Upper lobe of right lung (tissue), 1 donor: ENCODE results near the gene YAP1. TPM values are rescaled to one million over a fixed set of nuclear protein-coding genes. Genes with fewer than 3 reads are reported as not detected.
A peak's percentile ranks its signal among the peaks of the same experiment; 100 is the strongest.

Experiments
- ATAC-seq: fragments of 200-7000 bp; cut with Tn5 transposase; one replicate; pipeline ENCODE4 v1.9.1; 2020; ENCODE audit warnings: mild to moderate bottlenecking, moderate library complexity
- DNase-seq: peaks from one replicate; pipeline ENCODE4 v3.0.0-alpha.2; 2020
- H3K27ac ChIP-seq: fragments of 200-600 bp; one replicate; pipeline ENCODE4 v1.8.0; 2022
- H3K27me3 ChIP-seq: fragments of 200-600 bp; one replicate; pipeline ENCODE4 v1.8.0; 2022; ENCODE audit warnings: mild to moderate bottlenecking
- H3K36me3 ChIP-seq: fragments of 200-600 bp; one replicate; pipeline ENCODE4 v1.8.0; 2022
- H3K4me1 ChIP-seq: fragments of 200-600 bp; one replicate; pipeline ENCODE4 v1.8.0; 2022
- H3K4me3 ChIP-seq: fragments of 200-600 bp; one replicate; pipeline ENCODE4 v1.8.0; 2022; ENCODE audit warnings: mild to moderate bottlenecking
- H3K9me3 ChIP-seq: fragments of 200-600 bp; one replicate; pipeline ENCODE4 v1.8.0; 2022
- CTCF ChIP-seq: fragments of 200-600 bp; IDR thresholded peaks from one replicate; pipeline ENCODE4 v1.8.0; 2022; ENCODE audit warnings: antibody characterized with exemption
- intact Hi-C: fragments of 100-400 bp; cut with DNase I; formaldehyde crosslinking; loops from one replicate; pipeline ENCODE4 v1.11.0; 2022
- total RNA-seq: library from RNA; stranded (reverse); fragmentation: NEBNext Ultra II Directional; extraction: Animal tissue kit (Norgen Biotek cat#: 25700); gene quantifications from one replicate; pipeline ENCODE4 v1.2.1, GENCODE V29; 2021
- donor health status: DM: no; HTN: yes; CAD: no; lungs with severe emphysema.

YAP1 gene
- total RNA-seq, 1 donor from 2014 or later: 127 TPM

GRCh38 chr11:102238391-102238821 is 128.2 kb downstream of the YAP1 start:
- Histone ChIP-seq H3K27me3 (no peaks in the 10 kb centered on the region), H3K36me3 (peaks cover 8% of the 10 kb centered on the region), H3K27ac (no peak overlapping the region), H3K4me1 (no peaks in the 10 kb centered on the region), H3K4me3 (no peak overlapping the region), H3K9me3 (no peaks in the 10 kb centered on the region)
- no peak for TF ChIP-seq CTCF
- ATAC-seq (peak; percentile 58), DNase-seq (no peak)
- intact Hi-C loops: no loop called here

GRCh38 chr11:102239448-102239847 is 129.2 kb downstream of the YAP1 start:
- DNase-seq (no peak), ATAC-seq (no peak)
- intact Hi-C loops: no loop called here
- H3K4me1 ChIP-seq: no peaks in the 10 kb centered on the region
- H3K4me3 ChIP-seq: no peak overlapping the region
- no peaks in the 10 kb centered on the region for H3K27me3 ChIP-seq
- no peaks in the 10 kb centered on the region for H3K9me3 ChIP-seq
- TF ChIP-seq CTCF: no peak
- no peaks in the 10 kb centered on the region for H3K36me3 ChIP-seq
- no peak overlapping the region for H3K27ac ChIP-seq

GRCh38 chr11:102239911-102240310 is 129.7 kb downstream of the YAP1 start:
- Histone ChIP-seq H3K36me3 (no peaks in the 10 kb centered on the region), H3K9me3 (no peaks in the 10 kb centered on the region), H3K4me3 (no peak overlapping the region), H3K4me1 (no peaks in the 10 kb centered on the region), H3K27ac (no peak overlapping the region), H3K27me3 (no peaks in the 10 kb centered on the region)
- DNase-seq: no peak
- intact Hi-C loops: no loop called here
- TF ChIP-seq CTCF: no peak
- ATAC-seq: no peak

GRCh38 chr11:102240502-102240901 is 130.3 kb downstream of the YAP1 start:
- no peaks in the 10 kb centered on the region for H3K27me3 ChIP-seq
- no peaks in the 10 kb centered on the region for H3K36me3 ChIP-seq
- no peak for TF ChIP-seq CTCF
- H3K4me3 ChIP-seq: no peak overlapping the region
- H3K27ac ChIP-seq: no peak overlapping the region
- DNase-seq: no peak
- intact Hi-C loops: no loop called here
- no peaks in the 10 kb centered on the region for H3K9me3 ChIP-seq
- H3K4me1 ChIP-seq: no peaks in the 10 kb centered on the region
- ATAC-seq: no peak

GRCh38 chr11:102241026-102241425 is 130.8 kb downstream of the YAP1 start:
- H3K4me1 ChIP-seq: no peaks in the 10 kb centered on the region
- DNase-seq (no peak), ATAC-seq (peak; percentile 4)
- no peak overlapping the region for H3K4me3 ChIP-seq
- H3K27me3 ChIP-seq: no peaks in the 10 kb centered on the region
- TF ChIP-seq CTCF: no peak
- H3K9me3 ChIP-seq: no peaks in the 10 kb centered on the region
- intact Hi-C loops: no loop called here
- no peaks in the 10 kb centered on the region for H3K36me3 ChIP-seq
- no peak overlapping the region for H3K27ac ChIP-seq

GRCh38 chr11:102243399-102243884 is 133.2 kb downstream of the YAP1 start:
- Histone ChIP-seq H3K27ac (no peak overlapping the region), H3K4me1 (no peaks in the 10 kb centered on the region), H3K27me3 (no peaks in the 10 kb centered on the region), H3K9me3 (no peaks in the 10 kb centered on the region), H3K4me3 (no peak overlapping the region), H3K36me3 (no peaks in the 10 kb centered on the region)
- TF ChIP-seq CTCF: no peak
- ATAC-seq (no peak), DNase-seq (no peak)
- intact Hi-C loops: no loop called here
